HCT116 (cell line): Measurements from ENCODE around the gene ARHGAP45. TPM values are rescaled to one million over a fixed set of nuclear protein-coding genes. Genes with fewer than 3 reads are reported as not detected.

Experiments
- ATAC-seq: fragments of 200-7000 bp; cut with Tn5 transposase; 2 replicates; pipeline ENCODE4 v1.9.1; 2020; ENCODE audit warnings: mild to moderate bottlenecking, moderate library complexity
- BruUV-seq: library from RNA; stranded (reverse); fragments of 400-500 nt; replicated peaks from 2 replicates; lab custom pipeline; 2021; lab: Mats Ljungman, UMichigan
- CTCF ChIA-PET: fragments of 300-600 bp; sonication (Branson Sonifier 250); formaldehyde crosslinking; loops from one replicate; lab custom pipeline; 2021; ENCODE audit warnings: antibody characterized with exemption; lab: Charles Lee
- POLR2A ChIA-PET: fragments of 300-600, 350-600 bp; sonication (Branson Sonifier 250); formaldehyde crosslinking; loops from one replicate; lab custom pipeline; 2021; ENCODE audit warnings: antibody characterized with exemption; lab: Charles Lee
- RAD21 ChIA-PET, 2 experiments: fragments of 300-600 bp; sonication (Branson Sonifier 250); formaldehyde crosslinking; loops; one replicate each; lab custom pipeline; 2023; ENCODE audit warnings: low total read pairs in 2 of 2; ENCODE audit not compliant: uncharacterized antibody in 2 of 2, unreplicated experiment in 2 of 2, low non-redundant PET in 1 of 2; lab: Charles Lee
- DNase-seq: peaks from one replicate; pipeline ENCODE4 v3.0.0-alpha.2; 2010; ENCODE audit warnings: low read depth, low spot score
- H2AFZ ChIP-seq: fragments of 200-600 bp; shearing (Covaris generic), sonication (generic); 2 replicates; pipeline ENCODE4 v1.6.1; 2017; ENCODE audit warnings: low read depth, mixed run types, mixed read lengths, antibody characterized with exemption, low read length; ENCODE audit not compliant: poor library complexity, severe bottlenecking
- H3K27ac ChIP-seq: 2 replicates; pipeline ENCODE4 v1.5.1; 2012; ENCODE audit warnings: low read depth, low read length
- H3K27me3 ChIP-seq: fragments of 200-600 bp; sonication (generic); 2 replicates; pipeline ENCODE4 v1.6.1; 2016; ENCODE audit warnings: mixed run types, low read length, mixed read lengths; ENCODE audit not compliant: insufficient read depth
- H3K36me3 ChIP-seq, 2 experiments: fragments of 200-500 bp in 1 of 2; fragments of 200-600 bp in 1 of 2; sonication (Bioruptor generic) in 1 of 2; sonication (generic) in 1 of 2; 2 replicates each; pipeline versions ENCODE4 v1.5.1 to v1.6.1; 2014 to 2016; ENCODE audit warnings: low read length in 2 of 2, inconsistent platforms in 1 of 2, mixed read lengths in 1 of 2, mixed run types in 1 of 2; ENCODE audit not compliant: insufficient read depth in 2 of 2, control insufficient read depth in 1 of 2
- H3K4me1 ChIP-seq, 2 experiments: fragments of 200-600 bp in 1 of 2; sonication (generic) in 1 of 2; 2 replicates each; pipeline versions ENCODE4 v1.5.1 to v1.6.1; 2012 to 2017; ENCODE audit warnings: low read length in 2 of 2, inconsistent platforms in 1 of 2, mild to moderate bottlenecking in 1 of 2, mixed read lengths in 1 of 2, mixed run types in 1 of 2, moderate library complexity in 1 of 2; ENCODE audit not compliant: insufficient read depth in 2 of 2, control insufficient read depth in 1 of 2
- H3K4me2 ChIP-seq: fragments of 200-600 bp; sonication (generic); 2 replicates; pipeline ENCODE4 v1.6.1; 2017; ENCODE audit warnings: mixed run types, low read length, mixed read lengths
- H3K4me3 ChIP-seq, 2 experiments: fragments of 200-600 bp in 1 of 2; sonication (generic) in 1 of 2; replicated peaks in 1 of 2; 2 replicates each; pipeline ENCODE4 v1.5.1; 2011 to 2016; ENCODE audit warnings: low read length in 2 of 2, control low read depth in 1 of 2, low read depth in 1 of 2, mild to moderate bottlenecking in 1 of 2, mixed read lengths in 1 of 2, mixed run types in 1 of 2
- H3K79me2 ChIP-seq: fragments of 200-600 bp; sonication (generic); 2 replicates; pipeline ENCODE4 v1.6.1; 2017; ENCODE audit warnings: mild to moderate bottlenecking, mixed run types, low read length, moderate library complexity, mixed read lengths; ENCODE audit not compliant: insufficient read depth
- H3K9ac ChIP-seq: fragments of 200-600 bp; sonication (generic); 2 replicates; pipeline ENCODE4 v1.6.1; 2016; ENCODE audit warnings: low read length, mixed read lengths
- H3K9me2 ChIP-seq: fragments of 200-600 bp; sonication (generic), shearing (Covaris generic); 2 replicates; pipeline ENCODE4 v1.6.1; 2017; ENCODE audit warnings: mixed run types, mild to moderate bottlenecking, moderate library complexity; ENCODE audit not compliant: insufficient read depth
- H3K9me3 ChIP-seq, 2 experiments: fragments of 200-500 bp in 1 of 2; fragments of 200-600 bp in 1 of 2; sonication (Bioruptor generic) in 1 of 2; sonication (generic) in 1 of 2; 2 replicates each; pipeline ENCODE4 v1.6.1; 2014 to 2017; ENCODE audit warnings: low read length in 2 of 2, mixed read lengths in 2 of 2, inconsistent platforms in 1 of 2, low read depth in 1 of 2, mild to moderate bottlenecking in 1 of 2, mixed run types in 1 of 2, moderate library complexity in 1 of 2; ENCODE audit not compliant: control insufficient read depth in 1 of 2, insufficient read depth in 1 of 2
- H4K20me1 ChIP-seq: fragments of 200-600 bp; sonication (generic), shearing (Covaris generic); 2 replicates; pipeline ENCODE4 v1.6.1; 2017; ENCODE audit warnings: mixed run types, mild to moderate bottlenecking, moderate library complexity; ENCODE audit not compliant: insufficient read depth
- CBX3 ChIP-seq: IDR thresholded peaks from 2 replicates; pipeline ENCODE4 v1.6.1; 2012; ENCODE audit warnings: low read depth
- CEBPB ChIP-seq: IDR thresholded peaks from 2 replicates; pipeline ENCODE4 v1.6.1; 2012; ENCODE audit warnings: low read depth
- JUND ChIP-seq: IDR thresholded peaks from 2 replicates; pipeline ENCODE4 v1.6.1; 2012
- MAX ChIP-seq: IDR thresholded peaks from 2 replicates; pipeline ENCODE4 v1.6.1; 2012
- POLR2A ChIP-seq: IDR thresholded peaks from 2 replicates; pipeline ENCODE4 v1.7.0; 2011; ENCODE audit warnings: borderline replicate concordance; ENCODE audit not compliant: insufficient read depth, insufficient read length; ENCODE audit errors: extremely low read depth
- POLR2AphosphoS5 ChIP-seq: IDR thresholded peaks from 2 replicates; pipeline ENCODE4 v1.6.1; 2011; ENCODE audit warnings: mild to moderate bottlenecking, low read depth, low read length, moderate library complexity
- SIN3A ChIP-seq: IDR thresholded peaks from 2 replicates; pipeline ENCODE4 v1.6.1; 2012; ENCODE audit warnings: low read depth
- SP1 ChIP-seq: IDR thresholded peaks from 2 replicates; pipeline ENCODE4 v1.6.1; 2012; ENCODE audit warnings: low read depth
- TCF7L2 ChIP-seq: IDR thresholded peaks from 2 replicates; pipeline ENCODE4 v1.7.0; 2011; ENCODE audit warnings: borderline replicate concordance, inconsistent platforms; ENCODE audit not compliant: insufficient read depth, insufficient read length; ENCODE audit errors: extremely low read depth
- YY1 ChIP-seq: IDR thresholded peaks from 2 replicates; pipeline ENCODE4 v1.6.1; 2011; ENCODE audit warnings: low read length, low read depth, moderate library complexity, mild to moderate bottlenecking; ENCODE audit not compliant: insufficient replicate concordance; ENCODE audit errors: extremely low read depth
- ZFX ChIP-seq: fragments of 450-650 bp; IDR thresholded peaks from 2 replicates; pipeline ENCODE4 v1.6.1; 2017
- ZNF274 ChIP-seq: fragments of 200-500 bp; sonication (Bioruptor generic); IDR thresholded peaks from 2 replicates; pipeline ENCODE4 v1.6.1; 2014; ENCODE audit warnings: mild to moderate bottlenecking, low read depth, low read length, inconsistent platforms
- intact Hi-C: fragments of 100-400 bp; cut with micrococcal nuclease; formaldehyde crosslinking; loops from 2 replicates; pipeline ENCODE4 v1.10.0; 2022
- total RNA-seq: library from RNA; stranded (reverse); gene quantifications from one replicate; pipeline ENCODE4 v1.2.1, GENCODE V29; 2021; ENCODE audit not compliant: unreplicated experiment
- TF ChIP-seq, protein P1 (sequence below): IDR thresholded peaks from 2 replicates; pipeline ENCODE4 v1.6.1; 2012; ENCODE audit warnings: low read depth

Gene ARHGAP45
- total RNA-seq, 1 experiment from 2014 or later, result 30.4 TPM

GRCh38 chr19:1105008-1105872, 38.3 kb downstream of the ARHGAP45 start:
- peaks cover 24% of the 10 kb centered on the region for H3K79me2 ChIP-seq
- H3K4me2 ChIP-seq, result peak overlapping the region; percentile 98
- peaks cover 4 to 17% of the 10 kb centered on the region in 2 experiments; a peak in 3 of 4 replicates for H3K36me3 ChIP-seq
- CTCF ChIA-PET, result interaction anchor here (0.6 to 2.3 kb wide), 2 partner anchors 8 to 17 kb away, joined by 3 to 12 read pairs; no protein-coding TSS in a partner anchor
- intact Hi-C loops, result no loop called here
- no peak overlapping the region for H2AFZ ChIP-seq
- no peaks in the 10 kb centered on the region for H4K20me1 ChIP-seq
- peaks cover 25 to 61% of the 10 kb centered on the region in 2 experiments for H3K4me1 ChIP-seq
- peak overlapping the region; percentile 98 for H3K9ac ChIP-seq
- no peaks in the 10 kb centered on the region for H3K9me2 ChIP-seq
- peak overlapping the region; percentile 61 to 88 for H3K4me3 ChIP-seq
- no peaks in the 10 kb centered on the region for H3K27me3 ChIP-seq
- peak overlapping the region; percentile 87 for H3K27ac ChIP-seq
- ATAC-seq (no peak), DNase-seq (no peak)
- RAD21 ChIA-PET, result interaction anchor here (0.6 kb wide), 2 partner anchors 11 to 43 kb away, joined by 4 to 6 read pairs; no protein-coding TSS in a partner anchor
- H3K9me3 ChIP-seq, result no peaks in the 10 kb centered on the region
- TF ChIP-seq MAX, result 0 out of 2 replicates have a peak, but pooled peaks have one; percentile 53
- TF ChIP-seq ZFX, result no peak
- no peak for TF ChIP-seq CEBPB
- no peak for TF ChIP-seq YY1
- peak; percentile 36; the same call in 1 of the 2 replicates for TF ChIP-seq SIN3A
- no peak for TF ChIP-seq JUND
- peak; percentile 85 for TF ChIP-seq TCF7L2
- TF ChIP-seq POLR2A, result no peak
- TF ChIP-seq CBX3, result no peak
- TF ChIP-seq, protein P1, sequence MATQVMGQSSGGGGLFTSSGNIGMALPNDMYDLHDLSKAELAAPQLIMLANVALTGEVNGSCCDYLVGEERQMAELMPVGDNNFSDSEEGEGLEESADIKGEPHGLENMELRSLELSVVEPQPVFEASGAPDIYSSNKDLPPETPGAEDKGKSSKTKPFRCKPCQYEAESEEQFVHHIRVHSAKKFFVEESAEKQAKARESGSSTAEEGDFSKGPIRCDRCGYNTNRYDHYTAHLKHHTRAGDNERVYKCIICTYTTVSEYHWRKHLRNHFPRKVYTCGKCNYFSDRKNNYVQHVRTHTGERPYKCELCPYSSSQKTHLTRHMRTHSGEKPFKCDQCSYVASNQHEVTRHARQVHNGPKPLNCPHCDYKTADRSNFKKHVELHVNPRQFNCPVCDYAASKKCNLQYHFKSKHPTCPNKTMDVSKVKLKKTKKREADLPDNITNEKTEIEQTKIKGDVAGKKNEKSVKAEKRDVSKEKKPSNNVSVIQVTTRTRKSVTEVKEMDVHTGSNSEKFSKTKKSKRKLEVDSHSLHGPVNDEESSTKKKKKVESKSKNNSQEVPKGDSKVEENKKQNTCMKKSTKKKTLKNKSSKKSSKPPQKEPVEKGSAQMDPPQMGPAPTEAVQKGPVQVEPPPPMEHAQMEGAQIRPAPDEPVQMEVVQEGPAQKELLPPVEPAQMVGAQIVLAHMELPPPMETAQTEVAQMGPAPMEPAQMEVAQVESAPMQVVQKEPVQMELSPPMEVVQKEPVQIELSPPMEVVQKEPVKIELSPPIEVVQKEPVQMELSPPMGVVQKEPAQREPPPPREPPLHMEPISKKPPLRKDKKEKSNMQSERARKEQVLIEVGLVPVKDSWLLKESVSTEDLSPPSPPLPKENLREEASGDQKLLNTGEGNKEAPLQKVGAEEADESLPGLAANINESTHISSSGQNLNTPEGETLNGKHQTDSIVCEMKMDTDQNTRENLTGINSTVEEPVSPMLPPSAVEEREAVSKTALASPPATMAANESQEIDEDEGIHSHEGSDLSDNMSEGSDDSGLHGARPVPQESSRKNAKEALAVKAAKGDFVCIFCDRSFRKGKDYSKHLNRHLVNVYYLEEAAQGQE, result no peak
- no peak for TF ChIP-seq POLR2AphosphoS5
- TF ChIP-seq ZNF274, result no peak
- no peak for TF ChIP-seq SP1
- POLR2A ChIA-PET, result interaction anchor here (0.7 kb wide), 3 partner anchors 17 to 239 kb away, joined by 3 to 6 read pairs (median 4); no protein-coding TSS in a partner anchor
- BruUV-seq, result TSS peak; percentile 63
